Keratinocyte (primary cell): ENCODE measurements around the gene NFATC2. TPM values are rescaled to one million over a fixed set of nuclear protein-coding genes. Genes with fewer than 3 reads are reported as not detected.
A peak's percentile ranks its signal among the peaks of the same experiment; 100 is the strongest.
"Not testable (repeated sequence)": the region's sequence is repeated elsewhere in the genome, so short reads cannot be mapped to it uniquely, and the experiment has no call there.

ENCODE experiments used
- DNase-seq: peaks from one replicate; pipeline ENCODE4 v3.0.0-alpha.2; 2011; ENCODE audit warnings: low read depth, missing footprints, low spot score
- FAIRE-seq: peaks from 2 replicates; lab custom pipeline; 2011; peaks lifted over from hg19 to GRCh38; lab: Jason Lieb, UNC
- H2AFZ ChIP-seq: 2 replicates; pipeline ENCODE4 v1.6.0; 2012; ENCODE audit warnings: low read length, control low read depth, inconsistent platforms; ENCODE audit not compliant: control insufficient read depth
- H3K27ac ChIP-seq: 2 replicates; pipeline ENCODE4 v1.5.1; 2011; ENCODE audit warnings: low read length; ENCODE audit not compliant: control insufficient read depth, insufficient read depth
- H3K27me3 ChIP-seq: 3 replicates; pipeline ENCODE4 v1.6.0; 2011; ENCODE audit warnings: low read length; ENCODE audit not compliant: control insufficient read depth, insufficient read depth; ENCODE audit errors: extremely low read depth
- H3K36me3 ChIP-seq, 2 experiments: 2 replicates in 1 of 2; 3 replicates in 1 of 2; pipeline ENCODE4 v1.5.1; 2011; ENCODE audit warnings: low read length in 2 of 2, mild to moderate bottlenecking in 1 of 2; ENCODE audit not compliant: control insufficient read depth in 2 of 2, insufficient read depth in 2 of 2; ENCODE audit errors: extremely low read depth in 1 of 2
- H3K4me1 ChIP-seq: 3 replicates; pipeline ENCODE4 v1.5.1; 2011; ENCODE audit warnings: low read length; ENCODE audit not compliant: control insufficient read depth, insufficient read depth; ENCODE audit errors: extremely low read depth
- H3K4me2 ChIP-seq: 3 replicates; pipeline ENCODE4 v1.6.0; 2011; ENCODE audit warnings: low read depth, low read length; ENCODE audit not compliant: control insufficient read depth, insufficient read depth; ENCODE audit errors: extremely low read depth
- H3K4me3 ChIP-seq, 3 experiments: fragments of 200-600 bp in 1 of 3; sonication (generic) in 1 of 3; 2 replicates in 2 of 3; 3 replicates in 1 of 3; pipeline ENCODE4 v1.5.1; 2011 to 2016; ENCODE audit warnings: low read length in 3 of 3, mild to moderate bottlenecking in 3 of 3, control low read depth in 2 of 3, inconsistent platforms in 1 of 3, low read depth in 1 of 3, mixed read lengths in 1 of 3, mixed run types in 1 of 3, moderate library complexity in 1 of 3; ENCODE audit not compliant: control insufficient read depth in 2 of 3, insufficient read depth in 2 of 3; ENCODE audit errors: extremely low read depth in 1 of 3
- H3K79me2 ChIP-seq: 2 replicates; pipeline ENCODE4 v1.6.0; 2012; ENCODE audit warnings: low read length; ENCODE audit not compliant: control insufficient read depth, insufficient read depth
- H3K9ac ChIP-seq: 3 replicates; pipeline ENCODE4 v1.6.0; 2011; ENCODE audit warnings: low read length; ENCODE audit not compliant: control insufficient read depth, insufficient read depth; ENCODE audit errors: extremely low read depth
- H3K9me1 ChIP-seq: 3 replicates; pipeline ENCODE4 v1.6.0; 2011; ENCODE audit warnings: low read length; ENCODE audit not compliant: control insufficient read depth, insufficient read depth; ENCODE audit errors: extremely low read depth
- H3K9me3 ChIP-seq: 2 replicates; pipeline ENCODE4 v1.5.1; 2012; ENCODE audit warnings: low read depth, low read length; ENCODE audit not compliant: control insufficient read depth
- H4K20me1 ChIP-seq: 3 replicates; pipeline ENCODE4 v1.6.0; 2011; ENCODE audit warnings: low read length; ENCODE audit not compliant: control insufficient read depth, insufficient read depth; ENCODE audit errors: extremely low read depth
- EZH2 ChIP-seq: IDR thresholded peaks from one replicate; pipeline ENCODE4 v1.6.1; 2012; ENCODE audit warnings: inconsistent platforms, mild to moderate bottlenecking, low read length, moderate library complexity
- dilution Hi-C: fragments of 300-500 bp; cut with MboI; formaldehyde crosslinking; loops from one replicate; pipeline ENCODE4 v1.7.0; 2020; ENCODE audit warnings: low sequenced_read_pairs; ENCODE audit not compliant: extremely low pct_ligation_motif_present
- polyA plus RNA-seq, 5 experiments: library from polyadenylated mRNA; depleted of rRNA in 3 of 5; stranded (reverse) in 3 of 5; stranded (forward) in 1 of 5; unstranded in 1 of 5; fragments of >200 nt; gene quantifications; 1 replicate in 1 of 5; 2 replicates in 3 of 5; 3 replicates in 1 of 5; pipeline versions ENCODE4 v1.2.1 to v1.2.3, GENCODE V29; 2011 to 2012; ENCODE audit warnings: missing spikeins in 2 of 5, low read depth in 1 of 5, low replicate concordance in 1 of 5
- TF ChIP-seq, protein P1 (sequence below), 3 experiments: IDR thresholded peaks in 1 of 3; conservative IDR thresholded peaks in 1 of 3; optimal IDR thresholded peaks in 1 of 3; 2 replicates in 2 of 3; 3 replicates in 1 of 3; pipeline versions ENCODE3 to v1.5.1; 2011; ENCODE audit warnings: low read length in 3 of 3, mild to moderate bottlenecking in 3 of 3, moderate library complexity in 2 of 3, control low read depth in 1 of 3, inconsistent platforms in 1 of 3; ENCODE audit not compliant: insufficient read depth in 2 of 3; ENCODE audit errors: extremely low read depth in 1 of 3

NFATC2 gene
- polyA plus RNA-seq, 1 donor (not counting 4 experiments of a cell fraction or from before 2014, with no cell fraction given): 0.05 TPM

DNA sequence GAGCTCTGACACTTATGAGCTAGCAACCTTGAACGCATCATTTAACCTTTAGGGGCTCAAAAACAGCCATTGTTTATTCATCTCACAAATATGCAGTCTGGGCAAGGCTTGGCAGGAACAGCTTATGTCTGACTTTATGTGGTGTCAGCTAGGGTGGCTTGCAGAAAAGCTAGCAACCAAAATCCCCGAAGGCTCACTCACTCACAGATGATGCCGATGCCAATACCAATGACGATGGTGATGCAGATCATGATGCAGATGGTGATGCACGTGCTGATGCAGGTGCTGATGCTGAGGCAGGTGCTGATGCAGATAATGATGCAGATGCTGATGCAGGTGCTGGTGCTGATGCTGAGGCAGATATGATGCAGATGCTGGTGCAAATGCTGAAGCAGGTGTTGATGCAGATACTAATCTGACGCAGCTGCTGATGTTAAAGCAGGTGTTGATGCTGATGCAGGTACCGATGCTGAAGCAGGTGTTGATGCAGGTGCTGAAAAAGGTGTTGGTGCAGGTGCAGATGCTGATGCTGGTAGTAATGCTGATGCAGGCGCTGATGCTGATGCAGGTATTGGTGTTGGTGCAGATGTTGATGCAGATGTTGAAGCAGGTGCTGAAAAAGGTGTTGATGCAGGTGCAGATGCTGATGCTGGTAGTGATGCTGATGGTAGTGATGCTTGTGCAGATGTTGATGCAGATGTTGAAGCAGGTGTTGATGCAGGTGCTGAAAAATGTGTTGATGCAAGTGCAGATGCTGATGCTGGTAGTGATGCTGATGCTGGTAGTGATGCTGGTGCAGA is 195.6 kb downstream of the NFATC2 start:
- Histone ChIP-seq H3K4me3 (no peak overlapping the region), H3K4me2 (no peak overlapping the region), H3K27ac (no peak overlapping the region), H3K9me1 (no peaks in the 10 kb centered on the region), H3K79me2 (no peaks in the 10 kb centered on the region), H3K27me3 (no peaks in the 10 kb centered on the region), H2AFZ (no peak overlapping the region), H3K36me3 (no peaks in the 10 kb centered on the region), H3K9ac (no peak overlapping the region), H3K9me3 (peaks cover 2% of the 10 kb centered on the region), H3K4me1 (peaks cover 9% of the 10 kb centered on the region), H4K20me1 (no peaks in the 10 kb centered on the region)
- FAIRE-seq: peak; percentile 67
- dilution Hi-C loops: no loop called here
- peak; percentile 94 for DNase-seq
- TF ChIP-seq, protein P1, sequence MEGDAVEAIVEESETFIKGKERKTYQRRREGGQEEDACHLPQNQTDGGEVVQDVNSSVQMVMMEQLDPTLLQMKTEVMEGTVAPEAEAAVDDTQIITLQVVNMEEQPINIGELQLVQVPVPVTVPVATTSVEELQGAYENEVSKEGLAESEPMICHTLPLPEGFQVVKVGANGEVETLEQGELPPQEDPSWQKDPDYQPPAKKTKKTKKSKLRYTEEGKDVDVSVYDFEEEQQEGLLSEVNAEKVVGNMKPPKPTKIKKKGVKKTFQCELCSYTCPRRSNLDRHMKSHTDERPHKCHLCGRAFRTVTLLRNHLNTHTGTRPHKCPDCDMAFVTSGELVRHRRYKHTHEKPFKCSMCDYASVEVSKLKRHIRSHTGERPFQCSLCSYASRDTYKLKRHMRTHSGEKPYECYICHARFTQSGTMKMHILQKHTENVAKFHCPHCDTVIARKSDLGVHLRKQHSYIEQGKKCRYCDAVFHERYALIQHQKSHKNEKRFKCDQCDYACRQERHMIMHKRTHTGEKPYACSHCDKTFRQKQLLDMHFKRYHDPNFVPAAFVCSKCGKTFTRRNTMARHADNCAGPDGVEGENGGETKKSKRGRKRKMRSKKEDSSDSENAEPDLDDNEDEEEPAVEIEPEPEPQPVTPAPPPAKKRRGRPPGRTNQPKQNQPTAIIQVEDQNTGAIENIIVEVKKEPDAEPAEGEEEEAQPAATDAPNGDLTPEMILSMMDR (optimal IDR thresholded peaks at IDR 0.05 in 1 of 3, IDR thresholded peaks at IDR 0.05 in 1 of 3, conservative IDR thresholded peaks at IDR 0.05 in 1 of 3; ENCODE audit: extremely low read depth in 1 of 3, insufficient read depth in 2 of 3, low read length in 3 of 3): no peak
- TF ChIP-seq EZH2: no peak

DNA sequence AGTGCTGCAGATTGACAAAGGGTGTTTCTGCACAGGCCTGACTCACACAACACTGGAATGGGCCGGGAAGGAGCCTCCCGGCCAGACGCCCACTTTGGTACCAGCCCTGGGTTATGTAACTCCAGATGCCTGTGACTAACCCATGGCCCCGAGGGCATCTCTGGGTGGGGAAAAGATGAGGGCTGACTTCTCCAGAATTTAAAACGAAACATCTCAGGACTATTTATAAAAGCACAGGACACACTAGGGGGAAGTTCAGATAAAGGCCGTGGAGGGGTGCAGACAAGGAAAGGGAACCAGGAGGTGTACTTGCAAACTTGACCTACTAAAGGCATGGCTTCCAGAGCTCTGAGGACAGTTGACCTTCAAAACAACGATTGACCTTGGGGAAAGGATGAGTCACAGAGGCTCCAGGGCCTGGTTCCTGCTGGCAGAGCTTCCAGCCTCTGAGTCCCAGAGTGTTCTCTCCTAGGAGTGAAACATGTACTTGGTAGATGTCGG is 196.9 kb downstream of the NFATC2 start:
- H3K27me3 ChIP-seq: no peaks in the 10 kb centered on the region
- H3K4me2 ChIP-seq: peak overlapping the region; percentile 34
- no peak overlapping the region for H3K9ac ChIP-seq
- H3K9me3 ChIP-seq: peaks cover 2% of the 10 kb centered on the region
- H3K4me1 ChIP-seq: peaks cover 9% of the 10 kb centered on the region
- H3K79me2 ChIP-seq: no peaks in the 10 kb centered on the region
- peak overlapping the region; percentile 53 for H3K27ac ChIP-seq
- no peak for TF ChIP-seq EZH2
- TF ChIP-seq, protein P1 (optimal IDR thresholded peaks at IDR 0.05 in 1 of 3, IDR thresholded peaks at IDR 0.05 in 1 of 3, conservative IDR thresholded peaks at IDR 0.05 in 1 of 3; ENCODE audit: extremely low read depth in 1 of 3, insufficient read depth in 2 of 3, low read length in 3 of 3): no peak
- no peak overlapping the region for H2AFZ ChIP-seq
- H4K20me1 ChIP-seq: no peaks in the 10 kb centered on the region
- H3K36me3 ChIP-seq: no peaks in the 10 kb centered on the region
- dilution Hi-C loops: no loop called here
- no peak overlapping the region for H3K4me3 ChIP-seq
- DNase-seq (peak; percentile 83), FAIRE-seq (no peak)
- H3K9me1 ChIP-seq: no peaks in the 10 kb centered on the region

DNA sequence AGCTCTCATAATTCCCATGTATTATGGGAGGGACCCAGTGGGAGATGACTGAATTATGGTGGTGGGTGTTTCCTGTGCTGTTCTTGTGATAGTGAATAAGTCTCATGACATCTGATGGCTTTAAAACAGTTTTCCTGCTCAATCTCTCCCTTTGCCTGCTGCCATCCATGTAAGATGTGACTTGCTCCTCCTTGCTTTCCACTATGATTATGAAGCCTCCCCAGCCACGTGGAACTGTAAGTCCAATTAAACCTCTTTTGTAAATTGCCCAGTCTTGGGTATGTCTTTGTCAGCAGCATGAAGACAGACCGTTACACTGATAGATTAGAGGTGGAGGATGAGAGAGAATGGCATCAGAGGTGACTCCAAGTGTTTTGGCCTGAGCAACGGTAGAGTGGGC is 198.7 kb downstream of the NFATC2 start:
- H3K4me1 ChIP-seq, H3K9me3 ChIP-seq, H3K79me2 ChIP-seq, dilution Hi-C loops, H3K9ac ChIP-seq, H3K4me3 ChIP-seq, DNase-seq, FAIRE-seq, H3K4me2 ChIP-seq, H3K9me1 ChIP-seq, H4K20me1 ChIP-seq, H3K27ac ChIP-seq, H2AFZ ChIP-seq, H3K36me3 ChIP-seq, H3K27me3 ChIP-seq: not testable (repeated sequence)
